AG09319 (cell line): Measurements from ENCODE around the gene NUDT4.

Experiments used
- DNase-seq: peaks from one replicate; pipeline ENCODE4 v3.0.0-alpha.2; 2010; ENCODE audit warnings: low read depth; ENCODE audit errors: extremely low read depth
- CTCF ChIP-seq: IDR thresholded peaks from 2 replicates; pipeline ENCODE4 v1.5.1; 2011; ENCODE audit warnings: low read depth, mild to moderate bottlenecking, inconsistent platforms, low read length, moderate library complexity

NUDT4 gene

GRCh38 chr12:93377252-93378195 is at the start of gene NUDT4:
TSS of gene NUDT4 (plus strand) at chr12:93377925. CDS start at chr12:93378323, 398 bp downstream.
- TF ChIP-seq CTCF: no peak
- peak; percentile 89 for DNase-seq

GRCh38 chr12:93333054-93333453 is 44.7 kb upstream of the NUDT4 start:
- TF ChIP-seq CTCF: no peak

GRCh38 chr12:93333828-93334227 is 43.9 kb upstream of the NUDT4 start:
- TF ChIP-seq CTCF: no peak
- no peak for DNase-seq

More at GRCh38 chr12:93333054-93333453, 44.7 kb upstream of the NUDT4 start:
- DNase-seq: no peak

- TF ChIP-seq CTCF: no peak
- DNase-seq: no peak
Measured at GRCh38 chr12:93335603-93336162, 42.0 kb upstream of the NUDT4 start.

- TF ChIP-seq CTCF: no peak
- DNase-seq: no peak
Measured at GRCh38 chr12:93336291-93336741, 41.4 kb upstream of the NUDT4 start.

- no peak for TF ChIP-seq CTCF
- DNase-seq: no peak
Measured at GRCh38 chr12:93338598-93338997, 39.1 kb upstream of the NUDT4 start.

- DNase-seq: no peak
- no peak for TF ChIP-seq CTCF
Measured at GRCh38 chr12:93339695-93340094, 38.0 kb upstream of the NUDT4 start.
